PFSK-1 (cell line): Measurements from ENCODE around the gene ACTRT2.

Source experiments
- POLR2AphosphoS5 ChIP-seq: IDR thresholded peaks from 2 replicates; pipeline ENCODE4 v1.6.1; 2012; ENCODE audit warnings: low read depth, mild to moderate bottlenecking, control low read depth, low read length, moderate library complexity
- TAF1 ChIP-seq: IDR thresholded peaks from 2 replicates; pipeline ENCODE4 v1.6.1; 2012; ENCODE audit warnings: low read length, control low read depth, borderline replicate concordance; ENCODE audit not compliant: insufficient read depth
- TF ChIP-seq, protein P1 (sequence below), 2 experiments: IDR thresholded peaks; 2 replicates each; pipeline versions ENCODE4 v1.6.1 to v1.8.0; 2011 to 2012; ENCODE audit warnings: low read depth in 2 of 2, low read length in 2 of 2, control low read depth in 1 of 2, inconsistent platforms in 1 of 2, mild to moderate bottlenecking in 1 of 2, moderate library complexity in 1 of 2; ENCODE audit not compliant: insufficient read depth in 1 of 2

DNA sequence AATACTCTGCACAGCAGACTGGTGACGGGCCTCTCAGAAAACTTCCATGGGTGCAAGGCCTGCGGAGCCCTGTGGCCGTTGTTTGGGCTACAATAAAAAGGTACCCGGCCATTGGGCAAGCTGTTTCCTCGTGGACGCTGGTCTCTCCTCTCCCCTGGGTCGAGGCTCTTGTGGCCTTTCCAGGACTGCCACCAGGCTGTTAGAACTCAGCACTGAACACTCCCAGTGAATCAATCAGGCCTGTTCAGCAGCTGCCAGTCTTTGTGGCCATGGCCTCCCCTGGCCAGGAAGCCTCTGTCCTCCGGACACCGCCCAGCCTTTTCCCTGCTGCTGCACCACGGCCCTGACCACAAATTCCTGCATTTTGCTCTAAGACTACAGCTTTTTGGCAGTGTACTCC lies 33.0 kb upstream of the ACTRT2 start:
- TF ChIP-seq POLR2AphosphoS5 (no peak), TAF1 (no peak)
- TF ChIP-seq, protein P1, sequence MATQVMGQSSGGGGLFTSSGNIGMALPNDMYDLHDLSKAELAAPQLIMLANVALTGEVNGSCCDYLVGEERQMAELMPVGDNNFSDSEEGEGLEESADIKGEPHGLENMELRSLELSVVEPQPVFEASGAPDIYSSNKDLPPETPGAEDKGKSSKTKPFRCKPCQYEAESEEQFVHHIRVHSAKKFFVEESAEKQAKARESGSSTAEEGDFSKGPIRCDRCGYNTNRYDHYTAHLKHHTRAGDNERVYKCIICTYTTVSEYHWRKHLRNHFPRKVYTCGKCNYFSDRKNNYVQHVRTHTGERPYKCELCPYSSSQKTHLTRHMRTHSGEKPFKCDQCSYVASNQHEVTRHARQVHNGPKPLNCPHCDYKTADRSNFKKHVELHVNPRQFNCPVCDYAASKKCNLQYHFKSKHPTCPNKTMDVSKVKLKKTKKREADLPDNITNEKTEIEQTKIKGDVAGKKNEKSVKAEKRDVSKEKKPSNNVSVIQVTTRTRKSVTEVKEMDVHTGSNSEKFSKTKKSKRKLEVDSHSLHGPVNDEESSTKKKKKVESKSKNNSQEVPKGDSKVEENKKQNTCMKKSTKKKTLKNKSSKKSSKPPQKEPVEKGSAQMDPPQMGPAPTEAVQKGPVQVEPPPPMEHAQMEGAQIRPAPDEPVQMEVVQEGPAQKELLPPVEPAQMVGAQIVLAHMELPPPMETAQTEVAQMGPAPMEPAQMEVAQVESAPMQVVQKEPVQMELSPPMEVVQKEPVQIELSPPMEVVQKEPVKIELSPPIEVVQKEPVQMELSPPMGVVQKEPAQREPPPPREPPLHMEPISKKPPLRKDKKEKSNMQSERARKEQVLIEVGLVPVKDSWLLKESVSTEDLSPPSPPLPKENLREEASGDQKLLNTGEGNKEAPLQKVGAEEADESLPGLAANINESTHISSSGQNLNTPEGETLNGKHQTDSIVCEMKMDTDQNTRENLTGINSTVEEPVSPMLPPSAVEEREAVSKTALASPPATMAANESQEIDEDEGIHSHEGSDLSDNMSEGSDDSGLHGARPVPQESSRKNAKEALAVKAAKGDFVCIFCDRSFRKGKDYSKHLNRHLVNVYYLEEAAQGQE (IDR thresholded peaks at IDR 0.05; ENCODE audit: insufficient read depth in 1 of 2, low read depth in 2 of 2, low read length in 2 of 2), result no peak
